Stimulated activated CD8-positive, alpha-beta memory T cell treated with anti-CD3 and anti-CD28 coated beads, Interleukin-12 subunit alpha, Interleukin-12 subunit beta, amount 100 ng/mL, for 4 hours (primary cell): ENCODE results near the gene FBXW8.

Experiments
- DNase-seq: peaks from one replicate; pipeline ENCODE4 v3.0.0-alpha.2; 2020; ENCODE audit warnings: low read depth

Gene FBXW8

DNA sequence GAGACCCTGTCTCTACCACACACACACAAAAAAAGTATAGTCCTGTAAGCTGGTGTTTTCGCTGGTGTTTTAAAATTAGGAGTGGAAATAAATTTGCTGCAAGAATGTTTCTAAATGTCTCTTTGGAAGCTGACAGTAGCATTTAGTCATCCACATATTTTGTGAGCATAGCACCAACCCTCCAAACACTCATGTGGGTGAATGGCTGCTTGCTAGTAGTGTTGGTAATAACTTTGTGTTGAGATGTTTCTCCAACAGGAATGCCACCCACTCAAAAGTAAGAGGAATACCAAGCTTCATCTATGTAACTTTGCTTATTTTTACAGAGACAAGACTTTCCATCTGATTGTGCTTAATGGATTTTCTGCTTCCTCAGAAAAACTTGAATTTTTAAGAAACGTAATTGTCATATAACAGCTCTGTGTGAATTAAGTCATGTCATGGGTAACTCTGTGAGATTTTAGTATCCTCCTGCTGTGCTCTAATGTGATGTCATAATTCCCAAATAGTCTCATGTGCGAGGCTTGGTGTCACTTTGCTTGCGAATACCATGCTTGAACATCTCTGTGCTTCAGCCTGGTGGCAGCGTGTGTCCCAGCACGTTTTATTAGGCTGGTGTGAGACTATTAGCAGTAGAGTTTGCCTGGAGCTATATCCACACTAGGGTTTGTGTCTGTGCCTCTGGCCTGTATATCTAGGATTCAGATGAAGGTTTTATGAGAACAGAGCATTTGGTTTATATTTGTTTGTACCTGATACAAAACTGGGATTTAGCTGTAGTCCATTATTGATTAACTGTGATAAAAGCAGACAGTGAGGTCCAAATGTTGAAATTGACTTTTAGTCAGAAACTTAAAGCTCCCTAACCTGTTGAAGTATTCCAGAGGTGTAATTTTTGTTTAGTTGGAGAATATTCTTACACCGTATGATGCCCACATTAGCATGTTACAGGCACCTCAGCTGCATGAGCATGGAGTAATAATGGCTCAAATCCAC, 80.5 kb downstream of the FBXW8 start:
- no peak for DNase-seq

DNA sequence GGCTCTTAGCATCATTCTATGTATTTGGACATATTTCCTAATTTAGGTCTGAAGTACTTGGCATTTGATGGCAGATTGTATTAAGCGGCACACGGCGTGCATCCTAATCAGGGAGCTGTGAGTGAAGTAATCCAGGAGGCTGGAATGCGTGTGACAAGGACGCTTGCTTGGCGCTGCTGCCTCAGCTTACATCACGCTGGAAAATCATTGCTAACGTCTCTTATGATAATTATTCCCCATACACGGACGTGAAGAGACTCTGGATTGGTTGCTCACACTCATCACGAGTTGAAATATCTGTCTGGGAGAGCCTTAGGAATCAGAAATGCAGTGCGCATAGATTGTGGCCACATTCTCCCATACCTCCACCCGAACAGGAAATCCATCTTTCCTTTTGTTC, 85.3 kb downstream of the FBXW8 start:
- DNase-seq: no peak

- no peak for DNase-seq
These were observed 85.9 kb downstream of the FBXW8 start for GRCh38 chr12:116996621-116997020.

GRCh38 chr12:116999066-116999465, 88.3 kb downstream of the FBXW8 start:
- no peak for DNase-seq

DNA sequence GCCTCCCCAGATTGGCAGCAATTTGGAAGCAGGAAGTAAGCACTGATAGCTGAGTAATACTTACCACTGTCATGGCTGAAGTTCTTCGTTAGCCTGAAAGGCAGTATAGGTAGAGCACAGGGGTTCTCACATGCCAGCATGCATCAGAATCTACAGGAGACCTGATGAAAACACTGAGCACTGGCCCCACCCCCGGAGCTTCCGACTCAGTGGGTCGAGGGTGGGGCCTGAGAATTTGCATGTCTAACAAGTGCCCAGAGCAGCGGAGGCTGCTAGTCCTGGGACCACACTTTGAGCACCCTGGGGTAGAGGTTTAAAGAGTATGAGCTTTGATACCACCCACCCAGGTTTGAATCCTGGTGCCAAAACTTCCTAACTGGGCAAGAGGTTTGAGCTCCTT, 89.6 kb downstream of the FBXW8 start:
- no peak for DNase-seq

DNA sequence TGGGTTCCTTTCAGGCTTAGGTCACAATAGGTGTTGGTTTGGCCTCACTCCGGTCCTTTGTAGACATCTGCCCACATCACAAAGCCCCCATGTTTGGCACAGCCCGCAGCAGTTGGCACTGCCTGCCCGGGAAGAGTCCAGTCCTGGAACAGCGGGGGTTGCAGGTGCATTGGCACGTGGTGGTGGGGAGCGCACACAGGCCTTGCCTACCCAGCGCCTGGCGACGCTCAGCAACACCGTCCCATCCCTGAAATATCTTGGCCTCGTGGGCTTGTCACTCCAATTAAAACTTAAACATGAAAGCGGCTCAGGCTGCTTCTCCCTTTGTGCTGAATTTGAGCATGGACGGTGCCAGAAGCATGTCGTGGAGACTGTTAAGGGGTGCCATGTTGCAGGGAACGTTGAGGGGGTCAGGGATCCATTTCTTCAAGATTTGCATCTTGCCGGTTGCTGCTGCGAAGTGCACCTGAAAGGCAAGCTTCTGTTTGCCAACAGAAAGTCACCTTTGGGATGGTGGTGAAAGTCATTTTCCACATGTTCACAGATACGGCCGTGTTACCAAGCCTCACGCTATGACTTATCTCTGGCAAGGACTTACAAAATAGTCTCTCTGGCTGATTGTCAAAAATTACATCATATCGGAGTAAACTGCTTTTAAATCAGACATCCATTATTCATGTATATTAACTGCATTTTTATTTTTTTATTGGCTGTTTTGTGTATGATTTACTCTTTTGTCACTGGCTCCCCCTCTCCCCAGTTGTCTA, 91.5 kb downstream of the FBXW8 start:
- DNase-seq: no peak

DNA sequence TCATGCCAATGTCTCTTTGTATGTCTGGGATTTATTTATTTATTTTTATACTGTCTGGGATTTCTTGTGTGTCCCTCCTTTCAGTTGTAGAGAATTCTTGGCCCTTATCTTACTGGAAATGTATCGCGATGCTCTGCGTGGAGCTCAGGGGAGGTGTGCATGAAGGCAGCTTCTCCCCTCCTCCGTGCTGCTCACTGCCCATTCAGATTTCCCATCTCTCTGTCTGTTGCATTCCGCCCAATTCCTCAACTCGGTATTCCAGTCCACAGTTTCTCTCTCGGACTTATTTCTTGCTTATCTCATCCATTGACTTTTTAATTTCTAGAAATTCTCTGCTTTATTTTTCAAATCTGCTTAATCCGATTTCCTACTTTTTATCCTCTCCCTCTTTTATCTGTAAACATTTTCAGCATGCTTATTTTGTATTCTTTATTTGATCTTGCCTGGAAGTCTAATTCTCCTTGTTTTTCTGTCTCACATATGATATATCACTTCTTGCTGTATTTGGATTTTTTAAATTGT, 93.2 kb downstream of the FBXW8 start:
- DNase-seq: no peak

GRCh38 chr12:117005417-117006046, 94.8 kb downstream of the FBXW8 start:
- no peak for DNase-seq

DNA sequence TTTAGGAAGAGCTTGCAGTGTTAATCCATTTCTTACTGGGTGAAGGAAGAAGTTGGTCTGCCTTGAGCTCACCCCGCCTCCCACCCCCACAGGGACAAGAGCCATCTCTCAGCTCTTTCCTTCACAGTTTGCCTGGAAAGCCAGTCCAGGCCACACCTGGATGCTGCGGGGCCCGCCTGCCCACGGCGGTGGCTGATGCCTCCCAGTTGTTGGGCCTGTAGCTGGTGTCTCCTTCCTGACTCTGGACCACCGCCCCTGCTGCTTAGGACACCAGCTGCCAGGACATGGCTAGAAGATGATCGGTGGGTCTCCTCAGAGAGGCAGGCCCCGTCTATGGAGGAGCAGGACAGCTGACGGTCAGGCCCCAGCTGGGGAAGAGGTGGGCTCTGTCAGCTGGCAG, 95.6 kb downstream of the FBXW8 start:
- DNase-seq: no peak

GRCh38 chr12:117007577-117007976, 96.8 kb downstream of the FBXW8 start:
- DNase-seq: no peak

- DNase-seq: no peak
These were observed 99.0 kb downstream of the FBXW8 start for GRCh38 chr12:117009759-117010158.

DNA sequence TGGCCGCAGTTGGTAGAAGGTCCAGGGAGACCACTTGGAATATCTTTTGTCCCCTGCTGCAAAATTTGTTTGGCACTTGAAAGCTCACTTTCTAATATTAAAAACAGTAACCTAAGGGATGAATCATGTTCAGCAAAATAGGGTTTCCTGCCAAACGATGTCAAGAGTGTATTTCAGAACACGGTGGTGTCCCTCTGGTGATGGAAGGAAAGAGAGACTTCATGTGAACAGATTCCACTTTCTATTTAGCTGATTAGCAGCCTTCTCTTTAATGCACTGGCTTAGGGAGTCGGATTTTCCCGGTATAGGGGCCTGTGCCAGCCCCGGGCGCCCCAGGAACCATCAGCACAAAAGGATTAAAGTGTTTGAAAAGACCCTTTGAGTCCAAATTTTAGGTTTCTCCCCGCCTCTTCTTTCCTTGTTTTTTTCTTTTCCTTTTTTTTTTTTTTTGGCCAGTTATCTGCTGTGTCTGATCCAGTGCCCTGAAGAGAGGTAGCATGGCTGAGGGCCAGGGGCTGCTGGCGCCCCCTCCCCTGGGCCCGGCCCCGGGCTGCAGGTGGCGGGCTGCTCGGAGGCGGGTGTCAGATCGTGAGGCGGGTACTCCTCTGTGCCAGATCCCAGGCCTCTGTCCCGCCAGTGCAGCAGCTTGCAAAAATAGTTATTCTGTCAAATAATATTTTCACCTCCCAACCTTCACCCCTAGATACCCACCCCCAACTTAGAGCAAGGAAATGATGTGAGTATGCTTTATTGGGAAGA, 100.1 kb downstream of the FBXW8 start:
- DNase-seq: no peak

DNA sequence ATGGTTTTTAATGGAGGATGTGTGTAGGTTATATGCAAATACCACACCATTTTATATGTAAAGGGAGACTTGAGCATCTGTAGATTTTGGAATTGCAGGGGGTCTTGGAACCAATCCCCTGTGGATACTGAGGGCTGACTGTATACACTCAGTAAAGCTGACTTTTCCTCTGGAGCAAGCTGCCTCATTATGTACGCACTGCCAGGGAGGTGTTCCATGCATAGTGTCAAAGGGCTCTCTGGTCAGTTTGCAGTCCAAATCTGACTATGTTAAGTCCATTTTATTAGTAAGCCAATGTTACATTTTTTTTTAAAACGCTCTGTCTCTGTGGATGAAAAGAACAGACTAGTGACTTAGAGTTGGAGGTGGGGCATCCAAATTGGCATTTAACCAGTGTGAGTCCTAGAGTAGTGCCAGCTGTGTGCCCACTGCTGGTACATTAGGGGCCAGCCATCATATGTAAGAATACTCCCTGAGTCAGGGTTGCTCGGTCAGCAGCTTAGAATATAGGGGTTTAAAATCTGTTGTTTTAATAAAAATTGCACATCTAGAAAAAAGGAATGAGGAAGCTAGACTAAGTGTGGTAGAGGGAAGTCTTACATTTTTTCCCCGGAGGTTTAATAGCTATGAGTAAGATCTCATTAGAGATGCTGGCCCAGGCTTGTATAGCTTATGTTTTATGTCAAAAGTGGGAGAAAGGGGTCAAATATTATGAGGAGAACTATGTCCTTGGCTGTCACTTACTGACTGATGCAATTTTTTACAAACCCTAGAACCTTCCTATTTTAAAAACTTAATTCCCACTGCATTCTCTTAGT, 101.4 kb downstream of the FBXW8 start:
- DNase-seq: no peak

DNA sequence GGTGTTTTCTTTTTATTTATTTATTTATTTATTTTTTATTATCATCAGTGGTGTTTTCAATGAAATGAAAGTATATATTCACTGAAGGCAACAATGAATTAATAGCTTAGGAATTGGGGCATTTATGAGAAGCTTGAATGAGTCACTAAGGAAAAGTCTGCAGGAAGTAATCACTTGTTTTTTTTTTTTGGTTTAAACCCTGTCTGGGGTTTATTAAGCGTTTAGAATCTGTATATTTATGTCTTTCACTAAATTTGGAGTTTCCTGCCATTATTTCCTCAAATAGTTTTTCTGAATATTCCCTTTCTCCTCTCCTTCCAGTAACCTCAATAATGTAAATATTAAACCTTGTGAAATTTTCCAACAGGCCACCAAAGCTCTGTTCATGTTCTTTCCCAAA, 103.0 kb downstream of the FBXW8 start:
- DNase-seq: no peak

DNA sequence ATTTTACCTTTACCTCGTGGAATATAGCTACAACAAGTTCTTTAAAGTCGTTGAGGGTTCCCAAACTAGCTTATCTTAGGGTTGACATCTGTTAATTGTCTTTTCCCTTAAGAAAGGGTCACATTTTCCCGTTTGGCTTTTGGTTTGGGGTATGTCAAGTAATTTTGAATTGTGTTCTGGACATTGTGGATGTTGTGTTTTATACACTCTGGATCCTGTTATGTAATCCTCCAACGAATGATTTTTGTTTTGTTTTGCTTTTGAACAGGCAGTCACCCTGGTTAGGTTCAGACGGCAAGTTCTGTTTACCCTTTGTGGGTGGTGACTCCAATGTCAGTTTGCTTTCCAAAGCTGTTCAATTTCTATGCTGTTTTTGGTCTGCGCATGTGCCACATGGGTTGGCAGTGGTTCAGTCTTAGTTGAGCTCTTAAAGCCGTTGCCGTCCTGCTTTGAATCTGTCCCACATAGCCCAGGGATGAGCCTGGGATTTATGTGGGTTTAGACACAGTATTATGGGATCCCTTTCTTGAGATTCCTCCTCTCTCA, 103.7 kb downstream of the FBXW8 start:
- DNase-seq: no peak

DNA sequence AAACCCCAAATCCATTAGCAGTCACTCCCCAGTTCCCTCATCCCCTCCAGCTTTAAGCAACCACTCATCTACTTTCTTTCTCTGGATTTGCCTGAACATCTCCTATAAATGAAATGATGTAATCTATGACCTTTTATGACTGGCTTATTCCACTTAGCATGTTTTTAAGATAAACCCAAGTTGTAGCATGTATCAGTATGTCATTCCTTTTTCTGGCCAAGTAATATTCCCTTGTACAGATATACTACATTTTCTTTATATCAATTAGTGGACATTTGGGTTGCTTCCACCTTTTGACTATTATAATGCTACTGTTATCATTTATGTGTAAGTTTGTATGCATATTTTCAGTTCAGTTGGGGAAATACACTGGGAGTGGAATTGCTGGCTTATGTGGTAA, 105.1 kb downstream of the FBXW8 start:
- DNase-seq: no peak

DNA sequence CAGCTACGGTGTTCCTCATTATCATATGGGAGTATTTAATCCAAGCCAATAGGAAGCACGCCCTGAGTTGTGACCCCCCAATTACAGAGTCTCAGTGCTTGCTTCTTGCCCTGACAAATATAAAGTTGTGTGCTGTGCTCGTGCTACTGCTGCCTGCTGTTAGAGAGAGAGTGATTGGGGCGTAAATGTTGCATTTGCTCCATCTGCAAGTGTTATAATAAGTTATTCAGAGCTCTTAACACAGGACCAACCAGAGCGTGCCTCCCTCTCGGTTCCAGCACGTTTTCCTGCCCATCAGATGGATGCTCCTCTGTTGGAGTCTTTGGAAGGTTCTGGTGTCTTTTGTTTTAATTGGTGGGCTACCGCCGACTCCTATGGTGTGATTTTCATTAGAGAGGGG, 107.1 kb downstream of the FBXW8 start:
- no peak for DNase-seq

DNA sequence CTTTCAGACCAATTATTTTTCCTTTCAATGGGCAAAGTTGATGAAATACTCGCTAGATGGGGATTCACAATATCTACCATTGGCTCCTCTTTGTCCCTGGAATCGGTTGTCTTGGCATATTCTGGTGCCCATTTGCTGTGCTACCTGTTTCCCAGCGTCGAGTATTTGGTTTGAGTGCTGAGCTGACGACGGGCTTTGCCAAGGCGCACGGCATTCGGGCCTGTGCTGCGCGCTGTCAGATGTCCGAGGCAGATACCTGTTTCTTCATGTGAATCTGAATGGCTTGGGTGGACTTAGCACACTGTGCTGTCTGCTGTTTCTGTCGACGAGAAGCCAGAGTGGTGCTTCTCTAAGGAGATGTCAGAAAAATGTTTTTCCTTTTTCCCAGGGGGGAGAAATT, 107.5 kb downstream of the FBXW8 start:
- DNase-seq: no peak

GRCh38 chr12:117018685-117019084, 107.9 kb downstream of the FBXW8 start:
- DNase-seq: no peak

DNA sequence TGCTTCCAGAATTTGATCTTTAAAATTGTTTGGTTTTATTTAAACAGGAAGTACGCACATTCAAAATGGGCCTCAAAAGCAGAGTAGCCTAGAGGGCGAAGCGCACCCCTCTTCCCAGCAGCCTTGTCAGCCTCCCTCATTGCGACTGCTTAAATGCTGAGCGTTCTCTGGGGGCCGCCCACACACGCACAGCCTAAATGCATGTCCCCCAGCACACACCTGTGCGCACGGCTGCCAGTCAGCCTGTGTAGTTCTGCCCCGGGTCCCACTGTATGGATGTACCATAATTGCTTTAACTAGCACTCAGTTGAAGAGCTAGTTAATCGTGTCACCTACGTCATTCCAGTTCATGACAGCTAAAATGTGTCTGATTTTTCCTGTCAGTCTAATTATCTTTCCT, 109.1 kb downstream of the FBXW8 start:
- DNase-seq: no peak
